IPS DF 6.9 (cell line): ENCODE measurements around the gene RNF103.
"Not testable (repeated sequence)": the region's sequence is repeated elsewhere in the genome, so short reads cannot be mapped to it uniquely, and the experiment has no call there.

ENCODE experiments used
- DNase-seq: peaks from one replicate; pipeline ENCODE4 v3.0.0-alpha.2; 2013; ENCODE audit warnings: low read depth, low spot score
- H3K27ac ChIP-seq: one replicate; pipeline ENCODE4 v1.5.1; 2013; ENCODE audit warnings: low read length, control low read depth
- H3K27me3 ChIP-seq: 2 replicates; pipeline ENCODE4 v1.6.1; 2013; ENCODE audit warnings: mild to moderate bottlenecking, low read length; ENCODE audit not compliant: control insufficient read depth, insufficient read depth
- H3K36me3 ChIP-seq: 2 replicates; pipeline ENCODE4 v1.6.1; 2013; ENCODE audit warnings: low read length; ENCODE audit not compliant: control insufficient read depth, insufficient read depth
- H3K4me1 ChIP-seq: 2 replicates; pipeline ENCODE4 v1.6.1; 2013; ENCODE audit warnings: low read length; ENCODE audit not compliant: control insufficient read depth, insufficient read depth
- H3K4me3 ChIP-seq: 2 replicates; pipeline ENCODE4 v1.5.1; 2013; ENCODE audit warnings: mild to moderate bottlenecking, low read length
- H3K9me3 ChIP-seq: 2 replicates; pipeline ENCODE4 v1.6.1; 2013; ENCODE audit warnings: low read length, inconsistent platforms; ENCODE audit not compliant: control insufficient read depth, insufficient read depth
- WGBS: extraction: QIAGEN DNeasy Blood & Tissue Kit; methylation state at CpG from one replicate; pipeline ENCODE4 v1.1.7; 2013; ENCODE audit warnings: mixed read lengths, missing lambda C conversion rate; ENCODE audit not compliant: insufficient read length, insufficient coverage; 5-methylcytosine and 5-hydroxymethylcytosine counted together

RNF103 gene

DNA sequence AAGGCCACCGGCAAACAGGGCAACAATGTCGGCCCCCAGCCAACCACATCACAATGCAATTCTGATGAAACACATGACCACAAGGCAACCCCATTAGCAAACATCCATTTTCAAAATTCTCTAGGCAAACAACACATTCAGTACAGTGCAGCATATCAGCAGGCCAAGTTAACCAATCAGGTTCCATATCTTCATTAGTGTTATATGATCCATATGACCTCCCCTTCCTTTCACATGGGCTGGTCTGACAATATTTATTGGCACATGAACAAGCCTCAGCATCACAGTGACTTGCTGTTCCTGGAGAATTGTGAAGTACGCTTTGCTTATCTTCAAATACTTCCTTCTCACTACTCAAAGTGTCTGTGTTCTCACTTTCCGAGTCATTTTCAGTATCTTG, 19.8 kb downstream of the RNF103 start:
- no peaks in the 10 kb centered on the region for H3K36me3 ChIP-seq
- no peak overlapping the region for H3K4me3 ChIP-seq
- DNase-seq: no peak
- no peak overlapping the region for H3K27ac ChIP-seq
- H3K9me3 ChIP-seq: no peaks in the 10 kb centered on the region
- H3K27me3 ChIP-seq: no peaks in the 10 kb centered on the region
- WGBS: no CpG with 5 or more reads among the region's 4 CpGs
- H3K4me1 ChIP-seq: no peaks in the 10 kb centered on the region

DNA sequence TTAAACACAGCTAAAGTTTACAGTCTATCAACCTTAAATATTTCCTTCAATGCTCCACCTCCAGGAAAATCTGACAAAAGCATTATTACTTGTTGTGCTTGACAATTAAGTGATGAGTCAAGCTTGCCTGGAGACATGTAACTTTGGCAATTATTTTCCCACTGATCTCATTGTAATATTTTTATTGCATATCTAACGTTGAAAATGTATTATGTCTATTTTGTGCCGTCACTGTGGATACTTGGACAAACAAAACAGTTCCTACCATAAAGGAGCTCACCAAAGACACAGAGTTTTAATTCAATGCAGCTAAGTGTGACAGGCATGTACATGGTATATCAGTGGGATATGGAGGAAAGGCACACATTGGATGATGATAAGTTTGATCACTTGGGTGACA, 24.7 kb downstream of the RNF103 start:
- H3K27ac ChIP-seq: no peak overlapping the region
- H3K4me1 ChIP-seq: no peaks in the 10 kb centered on the region
- no CpG with 5 or more reads among the region's 2 CpGs for WGBS
- H3K9me3 ChIP-seq: no peaks in the 10 kb centered on the region
- no peak overlapping the region for H3K4me3 ChIP-seq
- no peaks in the 10 kb centered on the region for H3K27me3 ChIP-seq
- no peak for DNase-seq
- H3K36me3 ChIP-seq: no peaks in the 10 kb centered on the region

DNA sequence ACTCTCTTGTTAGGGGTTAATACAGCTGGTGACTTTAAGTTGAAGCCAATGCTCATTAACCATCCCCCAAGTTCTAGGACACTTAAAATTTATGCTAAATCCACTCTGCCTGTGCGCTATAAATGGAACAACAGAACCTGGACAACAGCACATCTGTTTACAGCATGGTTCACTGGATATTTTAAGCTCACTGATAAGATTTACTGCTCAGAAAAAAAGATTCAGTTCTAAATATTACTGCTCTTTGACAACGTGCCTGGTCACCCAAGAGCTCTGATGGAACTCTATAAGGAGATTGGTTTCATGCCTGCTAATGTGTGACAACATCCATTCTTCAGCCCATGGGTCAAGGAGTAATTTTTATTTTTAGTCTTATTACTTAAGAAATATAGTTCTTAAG, 27.5 kb downstream of the RNF103 start:
- DNase-seq: no peak
- no peaks in the 10 kb centered on the region for H3K27me3 ChIP-seq
- H3K36me3 ChIP-seq: no peaks in the 10 kb centered on the region
- no peak overlapping the region for H3K4me3 ChIP-seq
- H3K9me3 ChIP-seq: no peaks in the 10 kb centered on the region
- no peaks in the 10 kb centered on the region for H3K4me1 ChIP-seq
- no CpG with 5 or more reads among the region's 2 CpGs for WGBS
- H3K27ac ChIP-seq: no peak overlapping the region

DNA sequence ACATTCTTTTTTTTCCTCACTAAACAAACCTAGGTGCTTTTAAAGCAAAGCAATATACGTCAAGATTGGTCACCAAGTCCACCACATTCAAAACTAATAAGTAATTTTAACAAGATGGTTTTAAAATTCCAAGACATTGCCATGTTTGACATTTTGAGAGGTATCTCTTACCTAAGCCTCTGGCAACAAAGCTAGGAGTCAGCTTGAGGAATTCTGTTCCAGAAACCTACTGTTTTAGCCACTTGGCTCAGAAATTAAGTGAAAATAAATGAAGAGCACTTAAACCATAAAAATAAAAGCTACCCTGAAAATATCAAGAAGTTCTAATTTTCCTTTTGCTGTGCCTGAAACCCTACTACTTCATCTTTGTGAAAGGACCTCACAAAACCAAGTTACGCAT, 30.4 kb downstream of the RNF103 start:
- H3K9me3 ChIP-seq: no peaks in the 10 kb centered on the region
- H3K27ac ChIP-seq: no peak overlapping the region
- no peak for DNase-seq
- WGBS: no CpG with 5 or more reads among the region's 2 CpGs
- H3K4me1 ChIP-seq: no peaks in the 10 kb centered on the region
- H3K36me3 ChIP-seq: no peaks in the 10 kb centered on the region
- H3K4me3 ChIP-seq: no peak overlapping the region
- no peaks in the 10 kb centered on the region for H3K27me3 ChIP-seq

DNA sequence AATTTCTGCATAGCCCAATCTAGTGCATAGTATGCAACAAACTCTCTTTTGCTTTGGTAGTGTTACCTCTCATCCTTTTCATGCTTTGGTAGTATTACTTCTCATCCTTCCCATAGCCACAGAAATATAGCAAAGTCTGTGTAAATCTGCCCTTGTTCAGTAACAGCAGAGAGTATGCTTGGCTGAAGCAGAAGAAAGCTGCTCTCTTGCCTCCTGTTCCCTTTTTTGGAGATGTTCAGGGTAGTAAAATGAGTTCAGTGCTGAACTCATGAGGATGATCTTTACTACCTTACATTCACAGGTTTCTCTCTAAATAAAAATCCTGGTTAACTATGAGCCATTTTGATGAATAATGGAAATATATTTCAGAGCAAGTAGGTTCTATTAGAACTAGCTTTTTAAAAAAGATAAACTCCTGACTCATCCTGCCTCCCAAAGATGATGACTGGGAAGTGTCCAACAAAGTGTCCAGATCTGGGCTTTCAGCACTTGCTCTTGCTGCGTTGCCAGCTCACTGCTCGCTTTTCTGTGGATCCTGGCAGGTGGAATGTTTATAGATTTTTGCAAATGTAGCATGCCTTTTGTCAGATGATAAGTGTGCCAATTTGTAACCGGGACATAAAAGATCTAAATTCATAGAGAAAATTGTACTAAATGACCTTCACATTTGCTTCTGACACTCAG, 31.0 kb downstream of the RNF103 start:
- DNase-seq: no peak
- H3K4me1 ChIP-seq: no peaks in the 10 kb centered on the region
- no CpG with 5 or more reads among the region's 3 CpGs for WGBS
- H3K27me3 ChIP-seq: no peaks in the 10 kb centered on the region
- no peaks in the 10 kb centered on the region for H3K36me3 ChIP-seq
- H3K9me3 ChIP-seq: no peaks in the 10 kb centered on the region
- H3K27ac ChIP-seq: no peak overlapping the region
- no peak overlapping the region for H3K4me3 ChIP-seq

DNA sequence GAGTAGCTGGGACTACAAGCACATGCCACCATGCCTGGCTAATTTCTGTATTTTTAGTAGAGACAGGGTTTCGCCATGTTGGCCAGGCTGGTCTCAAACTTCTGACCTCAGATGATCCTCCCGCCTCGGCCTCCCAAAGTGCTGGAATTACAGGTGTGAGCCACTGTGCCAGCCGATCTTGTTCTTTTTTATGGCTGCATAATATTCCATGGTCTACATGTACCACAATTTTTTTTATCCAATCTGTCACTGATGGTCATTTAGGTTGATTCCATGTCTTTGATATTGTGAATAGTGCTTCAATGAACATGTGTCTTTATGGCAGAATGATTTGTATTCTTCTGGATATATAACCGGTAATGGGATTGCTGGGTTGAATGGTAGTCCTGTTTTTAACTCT, 34.0 kb downstream of the RNF103 start:
- H3K4me1 ChIP-seq, H3K9me3 ChIP-seq, H3K27ac ChIP-seq, DNase-seq, H3K4me3 ChIP-seq, H3K27me3 ChIP-seq, H3K36me3 ChIP-seq: not testable (repeated sequence)
- WGBS: no CpG with 5 or more reads among the region's 5 CpGs

DNA sequence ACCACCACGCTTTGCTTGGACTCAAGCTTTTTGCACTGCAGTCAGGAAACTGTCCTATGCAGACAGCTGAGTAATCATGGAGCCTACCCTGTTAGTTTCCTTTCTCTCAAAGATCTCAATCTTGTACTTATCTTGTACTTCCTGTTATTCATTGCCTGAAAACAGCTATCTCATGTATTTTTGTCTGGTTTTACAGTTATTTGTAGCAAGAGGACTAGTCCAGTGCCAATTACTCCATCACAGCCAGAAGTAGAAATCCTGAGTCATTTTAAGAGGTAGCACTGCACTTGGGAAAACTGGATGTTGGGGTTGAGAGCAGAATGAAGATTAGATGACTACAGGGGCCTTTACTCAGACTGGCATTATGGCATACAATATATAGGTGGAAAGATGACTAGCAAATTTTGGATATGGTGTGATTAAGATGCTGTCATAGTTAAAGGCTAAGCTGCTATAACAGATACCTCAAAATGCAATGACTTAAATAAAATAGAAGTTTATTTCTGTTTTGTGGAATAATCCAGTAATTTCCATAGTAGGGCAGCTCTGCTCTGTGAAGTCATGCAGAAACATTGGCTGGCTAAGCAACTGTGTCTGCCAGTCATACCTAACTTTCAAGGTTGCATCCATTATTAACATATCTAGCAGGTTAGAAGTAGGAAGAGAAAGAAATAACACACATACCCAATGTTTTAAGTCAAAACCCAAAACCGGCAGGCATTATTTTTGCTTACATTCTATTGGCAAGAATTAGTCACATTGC, 39.3 kb downstream of the RNF103 start:
- no peak overlapping the region for H3K27ac ChIP-seq
- H3K9me3 ChIP-seq: no peaks in the 10 kb centered on the region
- H3K27me3 ChIP-seq: no peaks in the 10 kb centered on the region
- H3K36me3 ChIP-seq: no peaks in the 10 kb centered on the region
- no CpG with 5 or more reads among the region's 2 CpGs for WGBS
- no peak overlapping the region for H3K4me3 ChIP-seq
- no peak for DNase-seq
- no peaks in the 10 kb centered on the region for H3K4me1 ChIP-seq

DNA sequence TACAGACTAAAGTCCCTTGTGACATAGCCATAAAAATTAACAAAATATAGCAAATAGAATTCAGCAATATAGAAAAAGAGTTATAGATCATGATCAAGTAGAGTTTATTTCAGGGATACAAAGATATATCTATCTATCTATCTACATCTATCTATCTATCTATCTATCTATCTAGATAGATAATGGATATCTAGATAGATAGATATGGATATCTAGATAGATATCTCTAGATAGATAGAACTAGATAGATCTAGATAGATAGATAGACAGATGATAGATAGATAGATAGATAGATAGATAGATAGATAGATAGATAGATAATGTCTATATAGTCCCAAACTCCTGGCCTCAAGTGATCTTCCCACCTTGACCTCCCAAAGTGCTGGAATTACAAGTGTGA, 43.1 kb downstream of the RNF103 start:
- Histone ChIP-seq H3K9me3 (no peaks in the 10 kb centered on the region), H3K4me1 (no peaks in the 10 kb centered on the region), H3K27ac (no peak overlapping the region), H3K4me3 (no peak overlapping the region), H3K36me3 (no peaks in the 10 kb centered on the region), H3K27me3 (no peaks in the 10 kb centered on the region)
- DNase-seq: no peak

DNA sequence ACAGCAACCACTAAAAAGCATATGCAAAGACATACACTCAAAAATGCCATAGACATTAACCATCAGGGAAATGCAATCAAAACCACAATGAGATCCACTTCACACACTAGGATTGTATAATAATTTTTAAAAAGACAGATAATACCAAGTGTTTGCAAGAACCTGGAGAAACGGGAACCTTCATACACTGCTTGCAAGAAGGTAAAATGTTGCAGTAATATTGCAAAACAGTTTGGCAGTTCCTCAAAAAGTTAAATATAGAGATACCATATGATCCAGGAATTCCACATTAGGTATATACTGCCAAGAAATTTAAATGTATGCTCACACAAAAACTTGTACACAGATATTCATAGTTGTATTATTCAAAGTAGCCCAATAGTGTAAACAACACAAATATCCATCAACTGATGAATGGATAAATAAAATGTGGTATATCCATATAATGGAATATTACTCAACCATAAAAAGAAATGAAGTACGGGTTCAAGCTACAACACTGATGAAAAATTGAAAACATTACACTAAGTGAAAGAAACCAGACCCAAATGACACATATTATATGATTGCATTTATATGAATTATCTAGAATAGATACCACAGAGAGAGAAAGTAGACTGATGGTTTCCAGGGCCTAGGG, 45.7 kb downstream of the RNF103 start:
- Histone ChIP-seq H3K4me3 (no peak overlapping the region), H3K9me3 (no peaks in the 10 kb centered on the region), H3K36me3 (no peaks in the 10 kb centered on the region), H3K4me1 (no peaks in the 10 kb centered on the region), H3K27me3 (no peaks in the 10 kb centered on the region), H3K27ac (no peak overlapping the region)
- no peak for DNase-seq
- no CpG with 5 or more reads among the region's 2 CpGs for WGBS

DNA sequence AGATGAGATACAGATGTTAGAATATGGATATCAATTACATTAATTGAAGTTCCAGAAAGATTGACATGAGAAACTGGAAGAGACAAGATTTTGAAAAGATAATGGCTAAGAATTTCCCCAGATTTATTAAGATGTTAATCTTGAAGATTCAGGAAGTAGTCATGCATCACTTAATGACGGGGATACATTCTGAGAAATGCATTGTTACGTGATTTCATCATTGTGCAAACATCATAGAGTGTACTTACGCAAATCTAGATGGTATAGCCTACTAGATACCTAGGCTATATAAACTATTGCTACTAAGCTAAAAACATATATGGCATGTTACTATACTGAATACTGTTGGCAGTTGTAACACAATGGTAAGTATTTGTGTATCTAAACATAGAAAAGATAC, 53.6 kb downstream of the RNF103 start:
- Histone ChIP-seq H3K4me3 (no peak overlapping the region), H3K27ac (no peak overlapping the region), H3K4me1 (no peaks in the 10 kb centered on the region), H3K27me3 (no peaks in the 10 kb centered on the region), H3K36me3 (no peaks in the 10 kb centered on the region), H3K9me3 (no peaks in the 10 kb centered on the region)
- no peak for DNase-seq
- no CpG with 5 or more reads among the region's 3 CpGs for WGBS

DNA sequence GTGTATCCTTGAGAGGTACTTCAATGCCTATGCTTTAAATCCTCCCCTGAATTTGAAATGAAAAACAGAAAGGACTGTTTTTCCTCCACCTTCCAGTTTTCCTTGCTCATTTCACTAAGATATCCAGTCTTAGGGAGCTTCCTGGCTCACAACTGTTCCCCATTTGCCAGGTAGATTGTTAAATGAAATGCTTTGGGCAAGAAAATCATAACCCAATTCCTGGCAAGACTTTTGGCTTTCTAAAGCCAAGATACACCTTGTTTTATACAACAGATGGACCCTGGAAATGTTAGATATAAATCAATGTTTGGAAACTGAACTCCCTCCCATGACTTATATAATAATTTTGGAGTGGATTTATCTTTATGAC, 56.9 kb downstream of the RNF103 start:
- no peak overlapping the region for H3K27ac ChIP-seq
- no peaks in the 10 kb centered on the region for H3K4me1 ChIP-seq
- no peak overlapping the region for H3K4me3 ChIP-seq
- no peaks in the 10 kb centered on the region for H3K36me3 ChIP-seq
- no peaks in the 10 kb centered on the region for H3K9me3 ChIP-seq
- DNase-seq: no peak
- no peaks in the 10 kb centered on the region for H3K27me3 ChIP-seq
